ENCODE measurements around the gene SEPTIN14.
"Not testable (repeated sequence)": the region's sequence is repeated elsewhere in the genome, so short reads cannot be mapped to it uniquely, and the experiment has no call there.

DNA sequence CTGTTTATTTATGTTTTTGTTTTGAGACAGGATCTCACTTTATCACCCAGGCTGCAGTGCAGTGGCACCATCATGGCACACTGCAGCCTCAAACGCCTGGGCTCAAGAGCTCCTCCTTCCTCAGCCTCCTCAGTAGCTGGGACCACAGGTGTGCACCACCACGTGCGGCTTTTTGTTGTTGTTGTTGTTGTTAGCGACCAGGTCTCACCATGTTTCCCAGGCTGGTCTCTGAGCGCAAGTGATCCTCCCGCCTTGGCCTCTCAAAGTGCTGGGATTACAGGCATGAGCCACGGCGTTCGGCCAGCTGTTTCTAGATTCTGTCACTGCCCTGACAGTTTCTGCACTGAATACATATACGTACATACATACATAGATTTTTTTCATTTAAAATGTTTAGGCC is 25.8 kb upstream of the SEPTIN14 start:
- TF ChIP-seq, protein P1, sequence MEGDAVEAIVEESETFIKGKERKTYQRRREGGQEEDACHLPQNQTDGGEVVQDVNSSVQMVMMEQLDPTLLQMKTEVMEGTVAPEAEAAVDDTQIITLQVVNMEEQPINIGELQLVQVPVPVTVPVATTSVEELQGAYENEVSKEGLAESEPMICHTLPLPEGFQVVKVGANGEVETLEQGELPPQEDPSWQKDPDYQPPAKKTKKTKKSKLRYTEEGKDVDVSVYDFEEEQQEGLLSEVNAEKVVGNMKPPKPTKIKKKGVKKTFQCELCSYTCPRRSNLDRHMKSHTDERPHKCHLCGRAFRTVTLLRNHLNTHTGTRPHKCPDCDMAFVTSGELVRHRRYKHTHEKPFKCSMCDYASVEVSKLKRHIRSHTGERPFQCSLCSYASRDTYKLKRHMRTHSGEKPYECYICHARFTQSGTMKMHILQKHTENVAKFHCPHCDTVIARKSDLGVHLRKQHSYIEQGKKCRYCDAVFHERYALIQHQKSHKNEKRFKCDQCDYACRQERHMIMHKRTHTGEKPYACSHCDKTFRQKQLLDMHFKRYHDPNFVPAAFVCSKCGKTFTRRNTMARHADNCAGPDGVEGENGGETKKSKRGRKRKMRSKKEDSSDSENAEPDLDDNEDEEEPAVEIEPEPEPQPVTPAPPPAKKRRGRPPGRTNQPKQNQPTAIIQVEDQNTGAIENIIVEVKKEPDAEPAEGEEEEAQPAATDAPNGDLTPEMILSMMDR (IDR thresholded peaks at IDR 0.05; ENCODE audit: poor library complexity, severe bottlenecking): not testable (repeated sequence)
- not testable (repeated sequence) for TF ChIP-seq EZH2 (IDR thresholded peaks at IDR 0.05; ENCODE audit: borderline replicate concordance, insufficient read depth, low read length, poor library complexity, severe bottlenecking); POLR2AphosphoS5 (IDR thresholded peaks at IDR 0.05)
